HG02981 (cell line): ENCODE measurements around the gene NT5DC1.

Experiments used
- ATAC-seq: cut with Tn5 transposase; IDR thresholded peaks from one replicate; pipeline ENCODE4 v1.9.1; 2021; ENCODE audit warnings: mild to moderate bottlenecking, moderate library complexity; ENCODE audit not compliant: unreplicated experiment

The NT5DC1 gene

DNA sequence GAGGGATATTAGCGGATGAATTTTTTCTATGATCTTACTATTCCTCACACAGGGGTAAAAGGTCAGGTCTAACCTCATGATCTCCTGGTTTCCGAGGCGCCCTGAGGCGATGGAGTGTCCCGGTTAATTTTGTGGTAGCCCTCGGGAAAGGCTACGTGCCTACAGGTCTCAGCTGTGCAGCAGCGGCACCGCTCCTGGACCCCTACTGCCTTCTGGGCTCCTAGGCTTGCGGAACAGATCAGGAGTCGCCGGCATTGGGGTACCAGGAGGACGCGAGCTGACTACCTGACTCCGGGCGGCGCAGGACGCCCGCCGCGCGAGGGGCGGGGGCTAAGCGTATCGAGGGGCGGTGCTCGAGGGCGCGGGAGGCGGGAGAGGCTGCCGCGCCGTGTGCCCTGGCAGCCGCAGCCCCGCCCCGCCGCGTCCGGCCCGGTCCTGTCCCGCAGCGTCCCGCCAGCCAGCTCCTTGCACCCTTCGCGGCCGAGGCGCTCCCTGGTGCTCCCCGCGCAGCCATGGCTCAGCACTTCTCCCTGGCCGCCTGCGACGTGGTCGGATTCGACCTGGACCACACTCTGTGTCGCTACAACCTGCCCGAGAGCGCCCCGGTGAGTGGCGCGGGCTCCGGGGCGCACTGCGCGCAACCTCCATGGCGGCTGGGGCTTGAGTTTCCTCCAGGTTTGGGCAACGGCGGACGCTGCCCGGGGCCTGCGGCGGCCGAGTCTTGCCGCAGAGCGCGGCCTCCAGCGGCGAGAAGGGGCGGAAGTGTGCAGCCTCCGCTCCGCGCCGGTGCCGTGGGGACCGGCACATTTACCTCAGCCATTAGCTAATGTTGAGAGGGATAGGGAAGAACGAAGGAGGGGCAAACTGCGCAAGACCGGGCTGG lies at the start of gene NT5DC1:
Gene NT5DC1, plus strand, starts transcription at position 435 of the 883 bp plus-strand sequence. Its CDS starts 78 bp downstream, at position 513.
- ATAC-seq, result peak; percentile 86

DNA sequence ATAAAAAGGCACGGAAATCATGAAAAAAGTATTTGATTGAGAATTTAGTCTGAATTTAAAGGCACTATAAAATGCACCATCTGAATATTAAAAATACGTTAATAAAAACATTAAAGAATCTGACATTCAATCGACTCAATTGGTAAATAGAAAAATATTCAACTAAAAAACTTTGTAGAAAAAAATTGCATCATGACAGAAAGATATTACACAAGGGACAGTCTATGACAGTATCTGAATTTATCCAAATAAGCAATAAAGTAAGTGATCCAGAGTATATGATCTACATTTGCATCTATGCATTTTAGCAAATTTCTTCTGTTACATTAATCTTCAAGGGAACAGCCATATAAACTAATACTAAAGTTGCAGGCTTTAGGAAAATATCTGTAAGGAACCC lies 49.4 kb upstream of the NT5DC1 start:
- no peak for ATAC-seq

DNA sequence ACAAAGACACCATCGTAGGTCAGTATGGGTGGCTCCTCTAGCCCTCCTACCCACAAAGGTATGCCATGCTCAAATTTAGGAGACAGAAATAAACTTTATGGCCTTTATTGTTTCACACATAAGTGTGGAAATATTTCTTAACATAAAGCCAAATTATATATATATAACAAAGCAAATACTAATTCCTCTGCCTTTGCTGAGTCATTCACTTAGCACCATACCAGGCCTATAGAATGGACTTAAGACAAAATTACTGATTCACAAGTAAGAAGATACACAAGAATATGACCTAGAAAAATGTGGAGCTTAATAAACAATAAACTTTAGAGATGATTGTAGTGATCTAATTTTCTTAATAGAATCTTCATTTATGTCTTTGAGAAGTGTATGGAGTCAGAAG lies 45.1 kb upstream of the NT5DC1 start:
- ATAC-seq, result no peak

DNA sequence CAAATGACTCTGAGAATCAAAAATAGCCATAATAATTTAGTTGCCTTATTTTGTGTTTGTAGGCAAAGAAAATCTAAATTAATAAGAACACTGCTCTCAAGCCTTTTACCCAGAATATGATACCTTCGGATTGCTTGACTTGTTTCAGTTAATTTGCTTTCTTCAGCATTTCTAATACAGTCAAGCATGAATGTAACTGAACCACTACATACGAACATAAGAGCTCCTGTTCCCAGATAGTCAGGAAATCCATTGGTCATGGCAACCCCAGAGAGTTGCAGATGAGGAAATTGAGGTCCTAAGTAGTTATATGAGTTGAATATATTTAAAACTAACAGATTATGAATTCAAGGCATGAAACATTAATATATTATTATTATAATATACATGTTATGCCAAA lies 42.9 kb upstream of the NT5DC1 start:
- no peak for ATAC-seq

DNA sequence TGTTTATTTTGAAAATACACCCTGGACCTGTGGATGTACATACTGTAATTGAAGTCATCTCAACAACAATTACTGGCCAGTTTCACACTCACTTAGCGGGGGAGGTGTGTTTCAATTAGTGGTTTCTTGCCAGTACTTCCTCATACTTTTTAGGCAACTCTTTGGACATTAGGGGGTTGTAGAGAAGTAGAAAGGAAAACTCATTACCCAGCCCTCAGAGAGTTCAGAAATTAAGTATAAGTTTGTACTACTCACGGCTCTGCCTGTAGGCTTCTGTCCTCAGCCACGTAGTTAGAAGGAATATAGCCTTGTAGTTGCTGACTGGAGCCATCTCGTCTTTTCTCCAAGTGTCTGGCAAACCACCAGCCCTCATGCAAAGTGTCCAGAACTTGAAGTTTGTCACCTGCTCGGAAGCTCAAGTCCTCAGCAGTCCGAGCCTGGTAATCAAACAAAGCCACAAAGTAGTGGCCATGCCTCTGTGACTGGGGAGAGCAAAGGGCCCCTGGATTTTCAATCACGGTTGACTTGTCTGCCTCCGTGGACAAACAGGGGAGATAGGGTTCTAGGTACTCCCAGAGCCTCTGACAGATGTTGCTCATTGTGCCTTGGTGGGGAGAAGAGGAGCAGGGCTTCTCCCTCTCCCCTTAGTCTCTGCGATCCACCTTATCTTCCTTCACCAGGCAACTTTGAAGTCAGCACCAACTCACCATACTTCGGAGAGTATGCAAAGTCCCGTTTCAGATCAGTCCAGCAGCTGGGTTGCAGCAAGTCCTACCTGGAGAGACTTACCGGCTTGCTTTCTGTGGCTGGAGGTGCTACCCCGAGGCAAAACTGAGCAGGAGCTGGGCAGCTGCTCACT lies 40.7 kb upstream of the NT5DC1 start:
- ATAC-seq, result peak; percentile 83

DNA sequence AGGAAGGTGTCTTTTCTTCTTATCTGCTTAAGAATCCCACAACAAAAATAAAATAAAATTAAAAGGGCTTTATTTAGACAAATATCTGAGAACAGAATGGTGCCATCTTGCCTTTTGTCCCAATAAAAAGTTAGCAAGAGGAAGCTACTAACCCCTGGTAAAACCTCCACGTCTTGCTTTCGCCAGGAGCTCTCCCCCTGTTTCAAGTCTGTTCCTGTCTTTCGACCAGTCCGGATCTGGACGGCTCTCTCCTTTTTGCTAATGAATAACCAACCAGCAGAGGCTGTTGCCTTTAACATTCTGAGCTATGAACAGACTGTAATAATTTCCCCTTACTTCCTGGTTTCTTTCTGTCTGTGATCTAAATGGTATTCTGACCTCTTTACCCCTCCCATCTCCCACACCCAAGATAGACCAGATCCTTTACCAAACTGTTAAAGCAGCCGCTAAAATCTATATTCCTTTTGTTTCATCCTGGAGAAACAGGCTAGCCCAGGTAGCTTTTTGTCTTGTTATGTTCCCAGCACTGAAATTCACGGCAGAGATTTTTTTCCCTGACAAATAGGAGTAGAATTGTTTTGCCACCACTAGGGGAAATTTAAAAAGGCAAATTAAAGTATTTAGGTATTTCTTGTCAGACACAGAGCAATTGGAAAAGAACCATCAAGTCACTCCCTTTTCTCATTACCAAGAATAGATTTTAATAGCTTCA lies 39.9 kb upstream of the NT5DC1 start, which contains the start of gene FRK:
Gene FRK, minus strand, starts transcription at position 320 of the 712 bp plus-strand sequence. CDS start 580 bp downstream, outside the sequence.
- no peak for ATAC-seq

DNA sequence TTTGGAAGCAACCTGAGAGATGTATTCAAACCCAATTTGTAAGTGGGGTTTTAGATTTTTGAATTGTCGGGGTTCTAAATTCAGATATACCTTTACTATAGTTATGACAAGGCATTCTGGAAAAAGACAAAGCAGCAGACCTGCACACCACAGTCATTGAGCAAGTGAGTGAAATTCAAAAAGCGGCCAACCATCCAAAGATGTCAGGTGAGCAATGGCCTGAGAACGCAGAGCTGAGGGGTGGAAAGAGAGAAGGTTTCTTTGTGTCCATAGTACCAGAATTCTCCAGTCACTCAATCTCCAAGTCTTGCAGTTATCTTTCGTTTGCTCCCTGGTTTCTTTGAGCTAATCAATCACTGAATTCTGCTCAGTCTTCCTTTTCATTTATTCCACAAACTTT lies 38.2 kb upstream of the NT5DC1 start:
- no peak for ATAC-seq

DNA sequence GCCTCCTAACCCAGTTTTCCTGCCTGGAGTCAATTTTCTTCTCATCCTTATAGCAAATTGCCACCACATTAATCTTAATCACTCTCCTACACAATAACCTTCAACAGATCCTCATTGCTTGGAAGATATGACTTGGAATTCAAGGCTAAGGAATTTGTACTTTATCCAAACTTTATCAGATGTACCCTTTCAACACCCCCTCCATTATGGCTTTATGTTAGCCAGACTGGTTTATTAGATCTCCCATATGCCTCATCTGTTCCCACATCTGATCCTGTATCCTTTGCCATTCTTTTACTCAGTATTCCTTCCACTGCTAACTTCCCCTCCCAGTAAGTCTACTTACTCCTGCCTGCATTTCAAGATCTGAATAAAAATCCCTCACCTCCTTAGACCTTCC lies 36.0 kb upstream of the NT5DC1 start:
- no peak for ATAC-seq

DNA sequence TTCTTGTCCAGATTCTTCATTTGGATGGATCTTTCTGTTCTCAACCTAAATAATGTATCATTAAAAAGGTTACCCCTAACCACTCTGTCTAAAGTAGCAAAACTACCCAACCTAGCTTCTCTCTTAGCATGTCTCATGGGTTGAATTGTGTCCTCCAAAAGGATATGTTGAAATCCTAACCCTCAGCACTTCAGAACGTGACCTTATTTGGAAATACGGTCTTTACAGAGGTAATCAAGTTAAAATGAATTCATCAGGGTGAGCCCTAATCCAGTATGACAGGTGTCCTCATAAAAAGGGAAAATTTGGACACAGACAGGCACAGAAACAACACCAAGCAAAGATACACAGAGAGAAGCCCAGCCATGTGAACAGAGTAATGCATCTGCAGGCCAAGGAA lies 33.9 kb upstream of the NT5DC1 start:
- no peak for ATAC-seq

DNA sequence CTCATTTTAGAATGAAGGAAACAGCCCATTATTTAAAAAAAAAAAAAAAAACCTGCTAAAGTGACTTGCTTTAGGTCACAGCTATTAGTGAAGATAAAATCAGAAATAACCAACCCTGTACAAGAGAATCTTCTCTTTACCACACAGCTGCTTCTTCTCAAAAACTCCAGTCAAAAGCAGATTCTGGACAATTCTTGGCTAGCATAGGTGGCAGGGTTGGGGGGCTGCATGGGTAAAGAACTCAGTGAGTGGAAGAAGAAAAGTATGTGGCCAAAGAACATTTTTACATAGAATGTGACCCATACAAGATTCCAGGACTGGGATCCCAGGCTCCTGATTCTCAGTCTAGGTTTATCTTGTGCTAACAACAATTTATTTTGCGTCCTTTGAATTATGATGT lies 30.6 kb upstream of the NT5DC1 start:
- ATAC-seq, result no peak

DNA sequence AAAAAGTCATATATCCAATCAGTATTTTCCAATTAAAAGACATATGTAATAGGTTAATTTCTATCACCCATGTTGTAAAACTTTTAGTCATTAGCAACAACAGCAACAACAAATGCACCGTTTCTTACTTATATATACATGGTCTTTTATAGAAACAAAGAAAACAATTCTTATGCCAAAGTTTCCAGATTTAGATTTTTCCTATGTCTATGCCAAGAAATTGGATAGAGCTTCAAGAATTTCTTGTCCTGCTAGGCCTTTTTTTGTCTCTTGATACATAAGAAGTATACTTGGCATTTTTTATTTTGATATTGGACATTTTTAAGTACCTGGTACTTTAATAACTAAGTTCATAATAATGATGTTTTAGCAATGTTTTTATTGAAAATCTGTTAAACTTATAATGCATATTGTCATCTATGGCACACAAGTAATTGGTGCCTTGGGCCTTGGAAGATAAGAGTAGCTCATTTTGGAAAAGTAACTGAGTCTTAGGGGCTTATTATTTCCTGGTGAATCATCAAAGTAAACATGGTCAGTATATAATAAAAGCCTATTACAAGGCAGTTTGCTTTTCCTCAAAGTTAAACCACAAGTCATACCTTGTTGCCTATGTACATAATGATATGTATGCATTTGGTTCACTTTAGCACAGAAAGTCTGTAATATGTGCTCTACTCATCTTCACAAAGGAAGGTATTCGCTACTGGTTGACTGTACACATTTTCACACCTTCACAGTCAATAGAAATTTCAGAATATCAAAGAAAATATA lies 29.9 kb upstream of the NT5DC1 start:
- no peak for ATAC-seq

DNA sequence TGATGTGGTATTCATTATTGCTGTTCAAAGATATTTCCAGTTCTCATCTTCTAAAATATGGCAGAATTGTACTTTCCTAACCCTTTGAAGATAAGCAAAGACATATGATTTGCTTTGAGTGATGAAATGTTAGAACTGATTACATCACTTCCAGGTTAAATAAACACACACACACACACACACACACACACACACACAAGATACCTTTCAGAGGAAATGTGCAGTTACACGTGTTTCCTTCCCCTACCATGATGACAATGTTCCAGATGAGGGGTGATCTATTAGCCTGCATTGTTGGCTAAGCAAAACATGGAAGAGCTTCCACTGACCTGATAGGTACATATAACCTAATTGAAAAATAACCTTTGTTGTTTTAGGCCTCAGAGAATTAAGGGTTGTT lies 28.3 kb upstream of the NT5DC1 start:
- ATAC-seq, result no peak

DNA sequence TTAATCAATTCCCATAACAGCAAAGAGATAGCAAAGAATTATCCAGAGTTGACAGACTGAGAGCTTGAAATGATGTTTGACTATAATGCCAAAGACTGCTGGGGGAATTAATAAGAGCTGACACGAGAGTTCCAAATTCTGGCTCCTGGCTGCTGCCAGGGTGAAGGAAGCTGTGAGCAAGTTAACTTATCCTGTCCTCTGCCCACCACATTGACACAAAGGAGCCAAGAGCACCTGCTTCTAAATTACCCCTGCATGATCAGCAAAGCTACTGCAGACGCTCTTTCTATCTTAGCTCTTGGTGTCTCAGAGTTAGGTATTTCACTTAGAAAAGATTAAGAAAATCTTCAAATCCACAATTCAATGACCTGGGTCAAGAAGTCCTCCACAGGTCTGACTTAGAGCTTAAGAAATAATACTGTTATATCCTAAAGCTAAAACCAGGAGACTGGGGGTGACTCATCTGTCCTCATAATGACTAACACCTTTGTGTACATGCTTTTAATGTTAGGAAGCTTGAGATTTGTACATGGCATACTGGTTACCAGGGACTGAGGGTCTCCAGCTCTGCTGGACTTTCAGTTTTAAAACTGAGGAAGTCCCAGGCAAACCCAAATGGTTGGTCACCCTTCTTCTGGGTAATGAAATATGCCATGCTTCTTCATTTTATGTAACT lies 26.8 kb upstream of the NT5DC1 start:
- no peak for ATAC-seq

DNA sequence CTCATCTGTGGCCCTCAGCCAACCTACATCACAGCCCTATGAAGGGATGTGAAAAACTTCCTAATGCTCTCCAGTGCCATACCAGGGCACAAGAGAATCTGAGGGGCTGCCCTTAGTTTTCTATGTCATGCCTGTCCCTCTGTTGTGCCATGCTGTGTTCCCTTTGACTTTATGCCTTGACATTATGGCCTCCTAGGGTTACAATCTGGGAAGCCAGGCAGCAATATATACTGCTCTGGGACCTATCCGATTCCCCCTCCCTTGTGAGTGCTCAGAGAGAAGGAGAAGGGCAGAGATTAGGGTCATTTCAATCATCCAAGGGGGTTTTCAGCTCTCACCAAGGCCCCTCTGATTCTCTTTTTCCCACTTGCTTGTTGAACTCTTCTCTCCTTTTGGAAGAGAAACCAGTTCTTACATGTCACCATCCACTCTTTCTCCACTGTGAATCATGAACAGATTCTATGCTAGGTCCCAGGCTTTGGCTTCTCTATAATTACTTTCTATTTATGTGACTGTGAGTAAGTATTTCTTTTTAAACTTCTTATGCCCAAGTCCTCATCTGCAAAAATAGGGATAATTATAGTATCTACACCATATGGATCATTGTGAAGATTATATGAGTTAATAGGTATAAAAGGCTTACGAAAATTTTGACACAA lies 25.8 kb upstream of the NT5DC1 start:
- ATAC-seq, result no peak

DNA sequence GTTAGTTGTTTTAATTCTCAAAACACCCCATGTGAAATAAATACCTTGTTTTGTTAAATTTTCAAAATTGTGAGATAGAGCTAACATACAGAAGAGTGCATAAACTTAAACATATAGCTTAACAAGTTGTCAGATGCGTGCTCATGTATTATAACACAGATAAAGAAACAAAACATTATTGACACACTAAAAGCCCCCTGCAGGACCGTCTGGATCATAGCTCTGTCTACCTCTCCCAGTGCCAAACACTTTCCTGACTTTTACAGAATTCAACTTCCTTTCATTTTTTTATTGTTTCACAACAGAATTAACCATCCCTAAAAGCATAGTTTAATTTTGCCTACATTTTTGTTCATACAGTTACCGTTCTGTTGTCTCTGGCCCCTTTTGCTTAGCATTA lies 22.1 kb upstream of the NT5DC1 start:
- ATAC-seq, result no peak

DNA sequence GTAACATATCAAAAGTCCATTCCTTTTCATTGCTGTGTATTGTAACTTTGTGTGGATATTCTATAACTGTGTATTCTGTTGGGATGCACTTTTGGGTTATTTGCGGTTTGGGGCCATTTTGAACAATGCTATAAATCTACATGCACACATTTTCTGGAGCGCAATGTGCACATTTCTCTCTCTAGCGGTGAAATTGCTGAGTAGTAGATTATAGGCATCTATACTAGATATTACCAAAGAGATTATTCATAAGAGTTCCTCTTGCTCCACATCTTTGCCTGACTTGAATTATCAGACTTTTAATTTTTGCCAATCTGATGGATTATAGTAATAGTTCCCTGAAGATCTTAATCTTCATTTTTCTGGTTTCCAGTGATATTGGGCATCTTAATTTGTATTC lies 21.7 kb upstream of the NT5DC1 start:
- no peak for ATAC-seq

DNA sequence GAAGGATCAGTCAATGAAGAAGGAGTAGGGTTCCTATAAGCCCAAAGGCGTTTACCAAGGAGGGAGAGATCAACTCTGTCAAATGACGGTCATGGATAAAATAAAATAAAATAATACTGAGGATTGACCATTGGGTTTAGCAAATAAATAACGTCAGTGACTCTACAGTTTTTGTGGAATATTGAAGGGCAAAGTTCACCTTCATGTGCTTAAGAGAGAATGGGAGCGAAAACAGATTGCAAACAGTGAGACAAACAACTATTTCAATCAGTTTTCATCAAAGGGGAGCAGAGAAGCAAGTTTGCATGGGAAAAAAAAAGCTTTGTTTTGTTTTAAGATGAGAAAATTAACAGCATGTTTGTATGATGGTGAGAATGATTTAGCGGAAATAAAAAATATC lies 17.6 kb upstream of the NT5DC1 start:
- no peak for ATAC-seq

DNA sequence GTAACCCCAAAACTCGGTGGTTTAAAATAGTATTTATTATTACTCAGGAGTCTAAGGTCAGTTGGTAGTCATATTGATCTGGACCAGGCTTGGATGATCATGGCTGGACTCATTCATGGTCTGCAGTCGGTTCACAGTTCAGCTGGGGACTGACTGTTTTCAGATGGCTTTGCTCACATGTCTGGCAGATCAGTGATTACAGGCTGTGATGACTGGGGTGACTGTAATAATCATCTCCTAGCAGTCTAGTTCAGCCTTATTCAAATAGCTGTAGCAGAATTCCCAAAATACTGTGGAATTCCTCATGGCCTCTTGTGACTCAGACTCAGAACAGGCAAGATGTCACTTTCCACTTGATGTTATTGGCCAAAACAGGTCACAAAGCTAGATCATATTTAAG lies 16.4 kb upstream of the NT5DC1 start:
- ATAC-seq, result no peak

DNA sequence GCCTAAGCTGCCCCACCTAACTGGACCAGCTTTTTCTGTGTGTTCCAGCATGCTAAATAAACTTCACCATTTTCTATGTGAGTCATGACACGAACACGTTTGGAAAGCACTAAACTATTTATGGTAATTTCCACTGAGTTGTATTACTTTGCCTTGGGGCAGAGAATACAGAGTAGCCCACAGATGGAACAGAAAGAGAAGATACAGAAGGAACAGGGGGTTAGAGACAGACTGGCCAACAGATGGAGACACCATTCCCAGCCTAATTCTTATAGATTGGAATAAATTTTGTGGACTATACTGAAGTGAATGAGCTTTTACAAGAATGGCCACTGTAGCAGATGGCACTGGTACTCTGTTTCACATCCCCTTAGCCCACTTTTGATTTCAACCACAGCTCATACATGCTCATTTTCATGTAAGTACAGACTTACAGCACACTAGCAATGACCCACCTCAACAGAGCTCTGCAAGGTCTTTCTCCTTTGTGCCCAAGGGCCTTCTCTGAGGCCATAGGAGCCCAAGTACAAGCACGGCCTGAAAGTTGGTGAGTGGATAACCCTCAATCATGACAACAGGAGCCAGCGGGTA lies 13.1 kb upstream of the NT5DC1 start:
- ATAC-seq, result peak; percentile 94
